HCT116 (cell line): ENCODE data around the gene COBLL1. TPM values are rescaled to one million over a fixed set of nuclear protein-coding genes. Genes with fewer than 3 reads are reported as not detected.

ENCODE experiments used
- ATAC-seq: fragments of 200-7000 bp; cut with Tn5 transposase; 2 replicates; pipeline ENCODE4 v1.9.1; 2020; ENCODE audit warnings: mild to moderate bottlenecking, moderate library complexity
- BruUV-seq: library from RNA; stranded (reverse); fragments of 400-500 nt; replicated peaks from 2 replicates; lab custom pipeline; 2021; lab: Mats Ljungman, UMichigan
- CTCF ChIA-PET: fragments of 300-600 bp; sonication (Branson Sonifier 250); formaldehyde crosslinking; loops from one replicate; lab custom pipeline; 2021; ENCODE audit warnings: antibody characterized with exemption; lab: Charles Lee
- POLR2A ChIA-PET: fragments of 300-600, 350-600 bp; sonication (Branson Sonifier 250); formaldehyde crosslinking; loops from one replicate; lab custom pipeline; 2021; ENCODE audit warnings: antibody characterized with exemption; lab: Charles Lee
- RAD21 ChIA-PET, 2 experiments: fragments of 300-600 bp; sonication (Branson Sonifier 250); formaldehyde crosslinking; loops; one replicate each; lab custom pipeline; 2023; ENCODE audit warnings: low total read pairs in 2 of 2; ENCODE audit not compliant: uncharacterized antibody in 2 of 2, unreplicated experiment in 2 of 2, low non-redundant PET in 1 of 2; lab: Charles Lee
- DNase-seq: peaks from one replicate; pipeline ENCODE4 v3.0.0-alpha.2; 2010; ENCODE audit warnings: low read depth, low spot score
- H2AFZ ChIP-seq: fragments of 200-600 bp; shearing (Covaris generic), sonication (generic); 2 replicates; pipeline ENCODE4 v1.6.1; 2017; ENCODE audit warnings: low read depth, mixed run types, mixed read lengths, antibody characterized with exemption, low read length; ENCODE audit not compliant: poor library complexity, severe bottlenecking
- H3K27ac ChIP-seq: 2 replicates; pipeline ENCODE4 v1.5.1; 2012; ENCODE audit warnings: low read depth, low read length
- H3K27me3 ChIP-seq: fragments of 200-600 bp; sonication (generic); 2 replicates; pipeline ENCODE4 v1.6.1; 2016; ENCODE audit warnings: mixed run types, low read length, mixed read lengths; ENCODE audit not compliant: insufficient read depth
- H3K36me3 ChIP-seq, 2 experiments: fragments of 200-500 bp in 1 of 2; fragments of 200-600 bp in 1 of 2; sonication (Bioruptor generic) in 1 of 2; sonication (generic) in 1 of 2; 2 replicates each; pipeline versions ENCODE4 v1.5.1 to v1.6.1; 2014 to 2016; ENCODE audit warnings: low read length in 2 of 2, inconsistent platforms in 1 of 2, mixed read lengths in 1 of 2, mixed run types in 1 of 2; ENCODE audit not compliant: insufficient read depth in 2 of 2, control insufficient read depth in 1 of 2
- H3K4me1 ChIP-seq, 2 experiments: fragments of 200-600 bp in 1 of 2; sonication (generic) in 1 of 2; 2 replicates each; pipeline versions ENCODE4 v1.5.1 to v1.6.1; 2012 to 2017; ENCODE audit warnings: low read length in 2 of 2, inconsistent platforms in 1 of 2, mild to moderate bottlenecking in 1 of 2, mixed read lengths in 1 of 2, mixed run types in 1 of 2, moderate library complexity in 1 of 2; ENCODE audit not compliant: insufficient read depth in 2 of 2, control insufficient read depth in 1 of 2
- H3K4me2 ChIP-seq: fragments of 200-600 bp; sonication (generic); 2 replicates; pipeline ENCODE4 v1.6.1; 2017; ENCODE audit warnings: mixed run types, low read length, mixed read lengths
- H3K4me3 ChIP-seq, 2 experiments: fragments of 200-600 bp in 1 of 2; sonication (generic) in 1 of 2; replicated peaks in 1 of 2; 2 replicates each; pipeline ENCODE4 v1.5.1; 2011 to 2016; ENCODE audit warnings: low read length in 2 of 2, control low read depth in 1 of 2, low read depth in 1 of 2, mild to moderate bottlenecking in 1 of 2, mixed read lengths in 1 of 2, mixed run types in 1 of 2
- H3K79me2 ChIP-seq: fragments of 200-600 bp; sonication (generic); 2 replicates; pipeline ENCODE4 v1.6.1; 2017; ENCODE audit warnings: mild to moderate bottlenecking, mixed run types, low read length, moderate library complexity, mixed read lengths; ENCODE audit not compliant: insufficient read depth
- H3K9ac ChIP-seq: fragments of 200-600 bp; sonication (generic); 2 replicates; pipeline ENCODE4 v1.6.1; 2016; ENCODE audit warnings: low read length, mixed read lengths
- H3K9me2 ChIP-seq: fragments of 200-600 bp; sonication (generic), shearing (Covaris generic); 2 replicates; pipeline ENCODE4 v1.6.1; 2017; ENCODE audit warnings: mixed run types, mild to moderate bottlenecking, moderate library complexity; ENCODE audit not compliant: insufficient read depth
- H3K9me3 ChIP-seq, 2 experiments: fragments of 200-500 bp in 1 of 2; fragments of 200-600 bp in 1 of 2; sonication (Bioruptor generic) in 1 of 2; sonication (generic) in 1 of 2; 2 replicates each; pipeline ENCODE4 v1.6.1; 2014 to 2017; ENCODE audit warnings: low read length in 2 of 2, mixed read lengths in 2 of 2, inconsistent platforms in 1 of 2, low read depth in 1 of 2, mild to moderate bottlenecking in 1 of 2, mixed run types in 1 of 2, moderate library complexity in 1 of 2; ENCODE audit not compliant: control insufficient read depth in 1 of 2, insufficient read depth in 1 of 2
- H4K20me1 ChIP-seq: fragments of 200-600 bp; sonication (generic), shearing (Covaris generic); 2 replicates; pipeline ENCODE4 v1.6.1; 2017; ENCODE audit warnings: mixed run types, mild to moderate bottlenecking, moderate library complexity; ENCODE audit not compliant: insufficient read depth
- CBX3 ChIP-seq: IDR thresholded peaks from 2 replicates; pipeline ENCODE4 v1.6.1; 2012; ENCODE audit warnings: low read depth
- EGR1 ChIP-seq: IDR thresholded peaks from 2 replicates; pipeline ENCODE4 v1.6.1; 2012; ENCODE audit warnings: low read depth
- ELF1 ChIP-seq: IDR thresholded peaks from 2 replicates; pipeline ENCODE4 v1.6.1; 2012; ENCODE audit warnings: low read depth, borderline replicate concordance
- EZH2 ChIP-seq: fragments of 200-600 bp; sonication (generic); IDR thresholded peaks from 2 replicates; pipeline ENCODE4 v1.6.1; 2017; ENCODE audit warnings: antibody characterized with exemption, mixed run types
- EZH2phosphoT487 ChIP-seq: fragments of 200-600 bp; IDR thresholded peaks from 2 replicates; pipeline ENCODE4 v1.6.1; 2018; ENCODE audit warnings: antibody characterized with exemption, borderline replicate concordance
- POLR2AphosphoS5 ChIP-seq: IDR thresholded peaks from 2 replicates; pipeline ENCODE4 v1.6.1; 2011; ENCODE audit warnings: mild to moderate bottlenecking, low read depth, low read length, moderate library complexity
- SIN3A ChIP-seq: IDR thresholded peaks from 2 replicates; pipeline ENCODE4 v1.6.1; 2012; ENCODE audit warnings: low read depth
- SP1 ChIP-seq: IDR thresholded peaks from 2 replicates; pipeline ENCODE4 v1.6.1; 2012; ENCODE audit warnings: low read depth
- TCF7L2 ChIP-seq: IDR thresholded peaks from 2 replicates; pipeline ENCODE4 v1.7.0; 2011; ENCODE audit warnings: borderline replicate concordance, inconsistent platforms; ENCODE audit not compliant: insufficient read depth, insufficient read length; ENCODE audit errors: extremely low read depth
- YY1 ChIP-seq: IDR thresholded peaks from 2 replicates; pipeline ENCODE4 v1.6.1; 2011; ENCODE audit warnings: low read length, low read depth, moderate library complexity, mild to moderate bottlenecking; ENCODE audit not compliant: insufficient replicate concordance; ENCODE audit errors: extremely low read depth
- ZNF274 ChIP-seq: fragments of 200-500 bp; sonication (Bioruptor generic); IDR thresholded peaks from 2 replicates; pipeline ENCODE4 v1.6.1; 2014; ENCODE audit warnings: mild to moderate bottlenecking, low read depth, low read length, inconsistent platforms
- intact Hi-C: fragments of 100-400 bp; cut with micrococcal nuclease; formaldehyde crosslinking; loops from 2 replicates; pipeline ENCODE4 v1.10.0; 2022
- total RNA-seq: library from RNA; stranded (reverse); gene quantifications from one replicate; pipeline ENCODE4 v1.2.1, GENCODE V29; 2021; ENCODE audit not compliant: unreplicated experiment
- TF ChIP-seq, protein P1 (sequence below): IDR thresholded peaks from 2 replicates; pipeline ENCODE4 v1.6.1; 2012
- TF ChIP-seq, protein P2 (sequence below): IDR thresholded peaks from 2 replicates; pipeline ENCODE4 v1.6.1; 2012; ENCODE audit warnings: low read depth
- TF ChIP-seq, protein P3 (sequence below): IDR thresholded peaks from 2 replicates; pipeline ENCODE4 v1.6.1; 2012

COBLL1 gene
- total RNA-seq, 1 experiment from 2014 or later: 3.6 TPM

DNA sequence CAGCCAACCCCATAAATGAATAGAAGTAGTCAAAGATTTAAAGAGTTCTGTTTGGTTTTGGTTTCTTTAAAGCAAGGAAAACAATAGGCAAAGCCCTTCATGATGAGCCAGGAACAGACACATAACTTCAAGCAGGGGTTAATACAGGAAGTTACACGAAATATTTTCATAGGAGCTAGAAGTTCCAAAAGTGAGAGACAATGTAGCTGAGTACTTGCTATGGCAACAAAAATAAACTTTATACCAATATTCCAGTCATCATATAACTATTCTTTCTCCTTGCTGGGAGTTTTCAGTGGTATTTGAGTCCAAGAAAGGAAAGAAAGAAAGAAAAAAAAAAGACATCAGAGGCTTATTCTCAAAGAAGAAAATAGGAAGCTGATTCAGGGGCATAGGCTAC, 56.2 kb downstream of the COBLL1 start (continued):
- TF ChIP-seq ZNF274 (no peak), EGR1 (no peak), ELF1 (no peak), SIN3A (no peak), EZH2phosphoT487 (no peak), YY1 (no peak), EZH2 (no peak)
- TF ChIP-seq, protein P1, sequence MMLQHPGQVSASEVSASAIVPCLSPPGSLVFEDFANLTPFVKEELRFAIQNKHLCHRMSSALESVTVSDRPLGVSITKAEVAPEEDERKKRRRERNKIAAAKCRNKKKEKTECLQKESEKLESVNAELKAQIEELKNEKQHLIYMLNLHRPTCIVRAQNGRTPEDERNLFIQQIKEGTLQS: no peak
- TF ChIP-seq, protein P2, sequence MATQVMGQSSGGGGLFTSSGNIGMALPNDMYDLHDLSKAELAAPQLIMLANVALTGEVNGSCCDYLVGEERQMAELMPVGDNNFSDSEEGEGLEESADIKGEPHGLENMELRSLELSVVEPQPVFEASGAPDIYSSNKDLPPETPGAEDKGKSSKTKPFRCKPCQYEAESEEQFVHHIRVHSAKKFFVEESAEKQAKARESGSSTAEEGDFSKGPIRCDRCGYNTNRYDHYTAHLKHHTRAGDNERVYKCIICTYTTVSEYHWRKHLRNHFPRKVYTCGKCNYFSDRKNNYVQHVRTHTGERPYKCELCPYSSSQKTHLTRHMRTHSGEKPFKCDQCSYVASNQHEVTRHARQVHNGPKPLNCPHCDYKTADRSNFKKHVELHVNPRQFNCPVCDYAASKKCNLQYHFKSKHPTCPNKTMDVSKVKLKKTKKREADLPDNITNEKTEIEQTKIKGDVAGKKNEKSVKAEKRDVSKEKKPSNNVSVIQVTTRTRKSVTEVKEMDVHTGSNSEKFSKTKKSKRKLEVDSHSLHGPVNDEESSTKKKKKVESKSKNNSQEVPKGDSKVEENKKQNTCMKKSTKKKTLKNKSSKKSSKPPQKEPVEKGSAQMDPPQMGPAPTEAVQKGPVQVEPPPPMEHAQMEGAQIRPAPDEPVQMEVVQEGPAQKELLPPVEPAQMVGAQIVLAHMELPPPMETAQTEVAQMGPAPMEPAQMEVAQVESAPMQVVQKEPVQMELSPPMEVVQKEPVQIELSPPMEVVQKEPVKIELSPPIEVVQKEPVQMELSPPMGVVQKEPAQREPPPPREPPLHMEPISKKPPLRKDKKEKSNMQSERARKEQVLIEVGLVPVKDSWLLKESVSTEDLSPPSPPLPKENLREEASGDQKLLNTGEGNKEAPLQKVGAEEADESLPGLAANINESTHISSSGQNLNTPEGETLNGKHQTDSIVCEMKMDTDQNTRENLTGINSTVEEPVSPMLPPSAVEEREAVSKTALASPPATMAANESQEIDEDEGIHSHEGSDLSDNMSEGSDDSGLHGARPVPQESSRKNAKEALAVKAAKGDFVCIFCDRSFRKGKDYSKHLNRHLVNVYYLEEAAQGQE: no peak
- TF ChIP-seq, all 23 proteins: peak for 0

DNA sequence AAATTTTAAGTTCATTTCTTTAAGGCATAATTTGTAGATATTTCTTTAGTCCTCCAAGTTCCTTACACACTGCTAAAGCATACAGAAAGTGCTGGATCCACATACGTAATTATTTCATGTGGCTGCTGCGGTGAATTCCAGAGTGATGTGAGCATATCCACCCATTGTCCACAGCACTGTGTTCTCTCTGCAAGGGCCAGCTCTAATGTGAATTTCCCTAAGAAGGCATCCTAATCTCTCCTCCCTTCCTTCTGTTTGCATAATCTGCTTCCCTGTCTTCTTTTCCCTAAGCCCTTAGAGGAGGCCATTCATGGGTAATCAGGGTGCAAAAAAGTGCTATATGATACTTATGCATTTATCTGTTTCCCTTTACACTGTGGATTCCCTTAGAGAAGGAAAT, 57.2 kb downstream of the COBLL1 start:
- H3K4me2 ChIP-seq: no peak overlapping the region

More for the DNA sequence above, 57.2 kb downstream of the COBLL1 start:
- Histone ChIP-seq H3K27ac (no peak overlapping the region), H2AFZ (no peak overlapping the region), H3K79me2 (no peaks in the 10 kb centered on the region), H3K9me3 (no peaks in the 10 kb centered on the region), H3K27me3 (no peaks in the 10 kb centered on the region), H4K20me1 (no peaks in the 10 kb centered on the region), H3K4me1 (peaks cover 0 to 2% of the 10 kb centered on the region in 2 experiments; a peak in 1 of 4 replicates), H3K4me3 (no peak overlapping the region), H3K9ac (no peak overlapping the region), H3K36me3 (no peaks in the 10 kb centered on the region), H3K9me2 (no peaks in the 10 kb centered on the region)
- ChIA-PET RAD21 (no interaction called here), POLR2A (no interaction called here), CTCF (no interaction called here)
- ATAC-seq (no peak), DNase-seq (no peak)
- intact Hi-C loops: no loop called here
- no TSS peak for BruUV-seq
- TF ChIP-seq SP1 (no peak), YY1 (no peak), EZH2 (no peak), POLR2AphosphoS5 (no peak), TCF7L2 (no peak), CBX3 (no peak)
- TF ChIP-seq, protein P3, sequence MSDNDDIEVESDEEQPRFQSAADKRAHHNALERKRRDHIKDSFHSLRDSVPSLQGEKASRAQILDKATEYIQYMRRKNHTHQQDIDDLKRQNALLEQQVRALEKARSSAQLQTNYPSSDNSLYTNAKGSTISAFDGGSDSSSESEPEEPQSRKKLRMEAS: no peak
- TF ChIP-seq, protein P1: no peak
- TF ChIP-seq, protein P2: no peak
